ENCODE data around the gene PRELID1. TPM values are rescaled to one million over a fixed set of nuclear protein-coding genes. Genes with fewer than 3 reads are reported as not detected.

Gene PRELID1
- total RNA-seq, 2 experiments from 2014 or later, result 222 to 233 TPM

- H3K4me3 Mint-ChIP-seq, result no peak overlapping the region
- TF ChIP-seq, protein P1, sequence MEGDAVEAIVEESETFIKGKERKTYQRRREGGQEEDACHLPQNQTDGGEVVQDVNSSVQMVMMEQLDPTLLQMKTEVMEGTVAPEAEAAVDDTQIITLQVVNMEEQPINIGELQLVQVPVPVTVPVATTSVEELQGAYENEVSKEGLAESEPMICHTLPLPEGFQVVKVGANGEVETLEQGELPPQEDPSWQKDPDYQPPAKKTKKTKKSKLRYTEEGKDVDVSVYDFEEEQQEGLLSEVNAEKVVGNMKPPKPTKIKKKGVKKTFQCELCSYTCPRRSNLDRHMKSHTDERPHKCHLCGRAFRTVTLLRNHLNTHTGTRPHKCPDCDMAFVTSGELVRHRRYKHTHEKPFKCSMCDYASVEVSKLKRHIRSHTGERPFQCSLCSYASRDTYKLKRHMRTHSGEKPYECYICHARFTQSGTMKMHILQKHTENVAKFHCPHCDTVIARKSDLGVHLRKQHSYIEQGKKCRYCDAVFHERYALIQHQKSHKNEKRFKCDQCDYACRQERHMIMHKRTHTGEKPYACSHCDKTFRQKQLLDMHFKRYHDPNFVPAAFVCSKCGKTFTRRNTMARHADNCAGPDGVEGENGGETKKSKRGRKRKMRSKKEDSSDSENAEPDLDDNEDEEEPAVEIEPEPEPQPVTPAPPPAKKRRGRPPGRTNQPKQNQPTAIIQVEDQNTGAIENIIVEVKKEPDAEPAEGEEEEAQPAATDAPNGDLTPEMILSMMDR (IDR thresholded peaks at IDR 0.05), result no peak
- ChIA-PET POLR2A (interaction anchor here (0.9 to 1.4 kb wide), 3 partner anchors 8 to 88 kb away, joined by 4 to 5 read pairs (median 5); no protein-coding TSS in a partner anchor), CTCF (interaction anchor here (0.7 to 5.1 kb wide), 15 partner anchors 9 to 203 kb away, joined by 3 to 41 read pairs (median 3); partner anchors contain the start of gene LMAN2)
- DNase-seq, result no peak
- no peak overlapping the region for H3K27ac Mint-ChIP-seq
- H3K36me3 Mint-ChIP-seq (ENCODE audit: low read depth), result peaks cover 11% of the 10 kb centered on the region
- intact Hi-C loops (cut with micrococcal nuclease), result loop anchor here (5.0 to 10.0 kb wide), 3 partner anchors 41 to 136 kb away; partner anchors contain the start of gene RGS14
- H3K4me1 Mint-ChIP-seq (ENCODE audit: low read depth), result peaks cover 26% of the 10 kb centered on the region
- H3K9me3 Mint-ChIP-seq, result peaks cover 6% of the 10 kb centered on the region
- no peaks in the 10 kb centered on the region for H3K27me3 Mint-ChIP-seq
- no peak for ATAC-seq
Observed at GRCh38 chr5:177316005-177316404, 12.4 kb downstream of the PRELID1 start.

GRCh38 chr5:177317959-177318377 is 14.4 kb downstream of the PRELID1 start:
- TF ChIP-seq, protein P1 (IDR thresholded peaks at IDR 0.05), result peak; percentile 94
- Mint-ChIP-seq H3K4me1 (ENCODE audit: low read depth) (peaks cover 20% of the 10 kb centered on the region), H3K27me3 (no peaks in the 10 kb centered on the region), H3K4me3 (no peak overlapping the region), H3K9me3 (peaks cover 6% of the 10 kb centered on the region), H3K36me3 (ENCODE audit: low read depth) (peaks cover 15% of the 10 kb centered on the region), H3K27ac (no peak overlapping the region)
- DNase-seq (peak; percentile 90), ATAC-seq (peak; percentile 76)
- CTCF ChIA-PET, result interaction anchor here (0.6 to 5.1 kb wide), 37 partner anchors 9 to 227 kb away, joined by 3 to 41 read pairs (median 4); partner anchors contain the start of genes GRK6, LMAN2, PDLIM7 and PFN3
- intact Hi-C loops (cut with micrococcal nuclease), result loop anchor here (5.0 to 10.0 kb wide), 3 partner anchors 39 to 134 kb away; partner anchors contain the start of gene RGS14
- POLR2A ChIA-PET, result interaction anchor here (0.5 to 1.5 kb wide), 3 partner anchors 10 to 125 kb away, joined by 3 to 4 read pairs (median 3); no protein-coding TSS in a partner anchor

DNA sequence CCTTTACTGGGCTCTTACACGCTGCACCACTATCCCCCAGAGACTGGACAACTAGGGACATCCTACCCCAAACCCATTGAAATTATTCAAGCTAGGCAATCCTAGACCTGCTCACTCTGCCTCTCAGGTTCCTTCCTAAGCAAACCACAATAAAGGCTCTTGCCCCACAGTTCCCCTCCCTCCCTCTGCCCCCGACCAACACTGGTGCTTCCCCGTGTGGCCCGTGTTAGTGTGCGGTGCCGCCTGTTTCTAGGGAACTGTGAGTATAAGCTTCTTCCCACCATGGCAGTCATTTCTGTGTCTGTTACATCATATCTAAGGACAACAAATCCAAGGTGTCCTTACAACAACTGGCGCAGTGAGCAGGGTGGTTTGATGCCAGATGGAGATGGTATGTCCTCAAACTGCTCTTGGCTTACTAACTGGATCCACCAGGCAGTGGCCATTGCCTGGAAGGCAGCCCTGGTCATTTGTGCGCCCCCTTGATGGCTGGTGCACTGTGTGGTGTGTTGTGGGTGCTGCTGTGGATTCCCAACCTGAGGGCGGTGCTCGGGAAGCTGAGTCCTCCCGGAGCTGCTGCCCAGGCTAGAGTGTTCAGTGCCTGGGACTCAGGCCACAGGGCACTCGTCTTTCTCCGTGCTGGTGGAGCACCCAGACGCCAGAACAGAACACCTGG is 16.5 kb downstream of the PRELID1 start:
- intact Hi-C loops (cut with micrococcal nuclease), result loop anchor here (5.0 to 10.0 kb wide), 3 partner anchors 37 to 132 kb away; partner anchors contain the start of gene RGS14
- TF ChIP-seq, protein P1 (IDR thresholded peaks at IDR 0.05), result no peak

DNA sequence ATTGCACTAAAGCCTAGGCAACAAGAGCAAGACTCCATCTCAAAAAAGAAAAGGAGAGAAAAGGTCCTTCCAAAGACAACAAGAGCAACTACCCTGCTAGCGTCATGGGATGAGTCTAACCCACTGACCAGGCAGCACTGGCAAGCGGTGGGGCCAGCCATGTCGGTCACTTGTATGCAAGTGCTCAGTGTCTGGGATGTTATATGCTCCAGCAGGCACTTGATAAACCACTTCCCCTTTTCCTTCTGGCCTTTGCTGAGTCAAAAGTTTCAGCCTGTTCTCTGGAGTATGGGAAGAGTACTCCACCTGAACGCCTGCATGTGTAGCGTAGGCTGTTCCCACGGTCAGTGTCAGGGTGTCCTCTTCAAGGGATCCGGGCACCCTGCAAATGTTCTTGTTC is 17.3 kb downstream of the PRELID1 start:
- CTCF ChIA-PET, result interaction anchor here (1.3 to 5.0 kb wide), 4 partner anchors 12 to 82 kb away, joined by 4 to 31 read pairs (median 20); partner anchors contain the start of gene PFN3
- H3K9me3 Mint-ChIP-seq, result peaks cover 6% of the 10 kb centered on the region
- peaks cover 19% of the 10 kb centered on the region for H3K4me1 Mint-ChIP-seq (ENCODE audit: low read depth)
- intact Hi-C loops (cut with micrococcal nuclease), result no loop called here
- POLR2A ChIA-PET, result interaction anchor here (1.5 kb wide), 1 partner anchor 11 kb away, joined by 5 read pairs; no protein-coding TSS in a partner anchor
- H3K4me3 Mint-ChIP-seq, result no peak overlapping the region
- TF ChIP-seq, protein P1 (IDR thresholded peaks at IDR 0.05), result no peak
- ATAC-seq, result no peak
- peaks cover 17% of the 10 kb centered on the region for H3K36me3 Mint-ChIP-seq (ENCODE audit: low read depth)
- no peaks in the 10 kb centered on the region for H3K27me3 Mint-ChIP-seq
- no peak overlapping the region for H3K27ac Mint-ChIP-seq
- no peak for DNase-seq

More for the DNA sequence above, 16.5 kb downstream of the PRELID1 start:
- Mint-ChIP-seq H3K27me3 (no peaks in the 10 kb centered on the region), H3K4me3 (no peak overlapping the region), H3K4me1 (ENCODE audit: low read depth) (peaks cover 19% of the 10 kb centered on the region), H3K9me3 (peaks cover 6% of the 10 kb centered on the region), H3K27ac (no peak overlapping the region), H3K36me3 (ENCODE audit: low read depth) (peaks cover 17% of the 10 kb centered on the region)
- peak; percentile 58 for DNase-seq
- ATAC-seq, result peak; percentile 63
- POLR2A ChIA-PET, result interaction anchor here (1.5 kb wide), 1 partner anchor 11 kb away, joined by 5 read pairs; no protein-coding TSS in a partner anchor
- CTCF ChIA-PET, result interaction anchor here (0.7 to 5.1 kb wide), 11 partner anchors 8 to 228 kb away, joined by 3 to 41 read pairs (median 6); partner anchors contain the start of genes LMAN2 and PFN3

All from activated CD8-positive, alpha-beta T cell treated with anti-CD3 and anti-CD28 coated beads for 36 hours (primary cell).